PC-3 (cell line): Measurements from ENCODE around the gene PML. TPM values are rescaled to one million over a fixed set of nuclear protein-coding genes. Genes with fewer than 3 reads are reported as not detected.
A peak's percentile ranks its signal among the peaks of the same experiment; 100 is the strongest.

ENCODE experiments used
- ATAC-seq: fragments of 200-7000 bp; cut with Tn5 transposase; 2 replicates; pipeline ENCODE4 v1.9.1; 2020; ENCODE audit warnings: mild to moderate bottlenecking, moderate library complexity
- BruUV-seq: library from RNA; stranded (reverse); fragments of 400-500 nt; replicated peaks from 2 replicates; lab custom pipeline; 2021; lab: Mats Ljungman, UMichigan
- CTCF ChIA-PET: fragments of 300-600 bp; sonication (Branson Sonifier 250); formaldehyde crosslinking; loops from one replicate; lab custom pipeline; 2022; ENCODE audit warnings: antibody characterized with exemption; lab: Charles Lee
- POLR2A ChIA-PET: fragments of 300-600 bp; sonication (Branson Sonifier 250); formaldehyde crosslinking; loops from one replicate; lab custom pipeline; 2022; ENCODE audit warnings: antibody characterized with exemption; ENCODE audit not compliant: unreplicated experiment; lab: Charles Lee
- DNase-seq: peaks from one replicate; pipeline ENCODE4 v3.0.0-alpha.2; 2015
- H2AFZ ChIP-seq: fragments of 300-600 bp; sonication (generic); 2 replicates; pipeline ENCODE4 v1.6.0; 2016; ENCODE audit warnings: antibody characterized with exemption, low read length
- H3F3A ChIP-seq: fragments of 300-600 bp; sonication (generic); one replicate; pipeline ENCODE4 v1.6.0; 2017; ENCODE audit warnings: antibody characterized with exemption, low read length, control low read depth, mild to moderate bottlenecking; ENCODE audit not compliant: unreplicated experiment
- H3K27ac ChIP-seq: fragments of 300-600 bp; sonication (generic); 2 replicates; pipeline ENCODE4 v1.5.1; 2016; ENCODE audit warnings: mild to moderate bottlenecking, low read length
- H3K27me3 ChIP-seq: fragments of 300-600 bp; sonication (generic); 2 replicates; pipeline ENCODE4 v1.6.1; 2016; ENCODE audit warnings: low read length, mixed read lengths
- H3K36me3 ChIP-seq: fragments of 300-600 bp; sonication (generic); 2 replicates; pipeline ENCODE4 v1.6.1; 2016; ENCODE audit warnings: low read depth, mixed run types, low read length, mixed read lengths
- H3K4me1 ChIP-seq: fragments of 300-600 bp; sonication (generic); 2 replicates; pipeline ENCODE4 v1.5.1; 2016; ENCODE audit warnings: low read length; ENCODE audit not compliant: insufficient read depth
- H3K4me2 ChIP-seq: fragments of 300-600 bp; sonication (generic); 2 replicates; pipeline ENCODE4 v1.6.0; 2016; ENCODE audit warnings: low read length
- H3K4me3 ChIP-seq: fragments of 300-600 bp; sonication (generic); 2 replicates; pipeline ENCODE4 v1.5.1; 2016; ENCODE audit warnings: mild to moderate bottlenecking, low read length, mixed read lengths
- H3K79me2 ChIP-seq: fragments of 300-600 bp; sonication (generic); 2 replicates; pipeline ENCODE4 v1.6.1; 2017; ENCODE audit warnings: low read length, mixed read lengths
- H3K9ac ChIP-seq: fragments of 300-600 bp; sonication (generic); 2 replicates; pipeline ENCODE4 v1.6.0; 2016; ENCODE audit warnings: mild to moderate bottlenecking, low read length
- H3K9me2 ChIP-seq: fragments of 300-600 bp; sonication (generic); replicated peaks from 2 replicates; pipeline ENCODE4 v1.6.1; 2016; ENCODE audit warnings: mixed run types, low read length, mixed read lengths
- H3K9me3 ChIP-seq: fragments of 300-600 bp; sonication (generic); 2 replicates; pipeline ENCODE4 v1.6.1; 2016; ENCODE audit warnings: low read length, mixed read lengths
- H4K20me1 ChIP-seq: fragments of 300-600 bp; sonication (generic); 2 replicates; pipeline ENCODE4 v1.6.1; 2016; ENCODE audit warnings: low read length, mixed read lengths
- CTCF ChIP-seq: fragments of 300-600 bp; sonication (generic); conservative IDR thresholded peaks from 2 replicates; pipeline ENCODE4 v1.5.1; 2017; ENCODE audit warnings: antibody characterized with exemption, low read depth, mild to moderate bottlenecking, low read length
- EZH2 ChIP-seq: fragments of 300-600 bp; sonication (generic); IDR thresholded peaks from one replicate; pipeline ENCODE4 v1.6.1; 2017; ENCODE audit warnings: antibody characterized with exemption, mild to moderate bottlenecking, low read length; ENCODE audit not compliant: unreplicated experiment
- EZH2phosphoT487 ChIP-seq: fragments of 300-600 bp; sonication (generic); IDR thresholded peaks from 2 replicates; pipeline ENCODE4 v1.6.1; 2018; ENCODE audit warnings: mild to moderate bottlenecking, antibody characterized with exemption, low read length, borderline replicate concordance
- intact Hi-C: fragments of 100-400 bp; cut with micrococcal nuclease; formaldehyde crosslinking; loops from 2 replicates; pipeline ENCODE4 v1.9.0; 2023
- total RNA-seq: library from RNA; depleted of rRNA; stranded (reverse); fragments of >200 nt; gene quantifications from 2 replicates; pipeline ENCODE4 v1.2.3, GENCODE V29; 2014

PML gene
- total RNA-seq, 1 experiment from 2014 or later = 18.7 TPM

DNA sequence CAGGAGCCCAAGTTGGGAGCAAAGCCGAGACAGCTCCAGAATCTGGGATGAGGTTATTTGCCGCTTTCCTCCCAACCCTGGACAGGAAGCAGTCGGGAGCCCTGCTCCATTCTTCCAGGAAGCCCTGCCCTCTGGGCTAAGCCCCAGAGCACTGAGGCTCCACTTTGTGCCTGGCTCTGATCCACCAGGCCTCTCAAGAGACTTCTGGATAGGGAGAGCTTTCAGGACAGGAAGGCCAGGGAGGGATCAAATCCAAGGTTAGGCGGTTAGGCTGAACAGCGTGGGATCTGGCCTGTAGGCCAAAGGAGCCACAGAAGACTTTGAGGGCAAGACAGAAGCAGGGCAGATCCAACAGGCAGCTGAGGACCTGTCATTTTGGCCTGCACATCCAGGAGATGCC, 3.3 kb upstream of the PML start:
- TSS peak; percentile 17 for BruUV-seq
- Histone ChIP-seq H3K9me3 (no peaks in the 10 kb centered on the region), H3K4me1 (peaks cover 52% of the 10 kb centered on the region)

GRCh38 chr15:73991726-73992593, 2.6 kb upstream of the PML start, which contains the start of gene STOML1:
STOML1 (minus strand) TSS chr15:73992295; CDS start chr15:73992223, 72 bp downstream.
- Histone ChIP-seq H3K4me3 (peak within 1 kb of the TSS; percentile 85), H2AFZ (peak within 1 kb of the TSS; percentile 88), H3K4me2 (peak within 1 kb of the TSS; percentile 98), H3K9me3 (no peaks in the 10 kb centered on the region), H3F3A (no peaks in the 10 kb centered on the region), H3K27me3 (no peaks in the 10 kb centered on the region), H3K36me3 (no peaks in the 10 kb centered on the region), H3K9ac (peak within 1 kb of the TSS; percentile 81), H3K27ac (no peak within 1 kb of the TSS), H3K79me2 (peaks cover 24% of the 10 kb centered on the region), H3K9me2 (no peaks in the 10 kb centered on the region), H4K20me1 (no peaks in the 10 kb centered on the region), H3K4me1 (peaks cover 59% of the 10 kb centered on the region)
- peak; percentile 68 for ATAC-seq
- ChIA-PET POLR2A (no interaction called here), CTCF (interaction anchor here (0.5 kb wide), 1 partner anchor 1543 kb away, joined by 7 read pairs; no protein-coding TSS in a partner anchor)
- DNase-seq = peak; percentile 95
- no TSS peak for BruUV-seq
- TF ChIP-seq EZH2phosphoT487 (no peak), CTCF (peak; percentile 79), EZH2 (no peak)
- intact Hi-C loops = loop anchor here (5.0 kb wide), 1 partner anchor 55 kb away; no protein-coding TSS in a partner anchor

More for the DNA sequence above, 3.3 kb upstream of the PML start:
- no peaks in the 10 kb centered on the region for H3K36me3 ChIP-seq
- CTCF ChIA-PET = no interaction called here
- DNase-seq = no peak
- peak overlapping the region; percentile 81 for H3K9ac ChIP-seq
- intact Hi-C loops = loop anchor here (5.0 kb wide), 1 partner anchor 56 kb away; no protein-coding TSS in a partner anchor
- no peak for ATAC-seq
- POLR2A ChIA-PET = no interaction called here
- H3K27ac ChIP-seq = no peak overlapping the region
- peak overlapping the region; percentile 88; the same call in 1 of the 2 replicates for H2AFZ ChIP-seq
- H3K27me3 ChIP-seq = no peaks in the 10 kb centered on the region
- no peak for TF ChIP-seq EZH2
- no peak for TF ChIP-seq EZH2phosphoT487
- no peak for TF ChIP-seq CTCF
- no peaks in the 10 kb centered on the region for H3K9me2 ChIP-seq
- H3K4me3 ChIP-seq = peak overlapping the region; percentile 85
- H3F3A ChIP-seq = no peaks in the 10 kb centered on the region
- H4K20me1 ChIP-seq = no peaks in the 10 kb centered on the region
- peak overlapping the region; percentile 98 for H3K4me2 ChIP-seq
- H3K79me2 ChIP-seq = peaks cover 17% of the 10 kb centered on the region

GRCh38 chr15:73992594-73992898, 2.0 kb upstream of the PML start:
- ChIA-PET CTCF (interaction anchor here (0.5 kb wide), 1 partner anchor 1542 kb away, joined by 7 read pairs; no protein-coding TSS in a partner anchor), POLR2A (no interaction called here)
- no peak for TF ChIP-seq CTCF
- no peak for TF ChIP-seq EZH2
- TF ChIP-seq EZH2phosphoT487 = no peak
- Histone ChIP-seq H3K4me3 (peak overlapping the region; percentile 85), H3K9me3 (no peaks in the 10 kb centered on the region), H3K9ac (no peak overlapping the region; the same call in 1 of the 2 replicates), H3K79me2 (peaks cover 30% of the 10 kb centered on the region), H2AFZ (peak overlapping the region; percentile 83), H3K4me1 (peaks cover 61% of the 10 kb centered on the region), H3K27me3 (no peaks in the 10 kb centered on the region), H3K36me3 (no peaks in the 10 kb centered on the region), H4K20me1 (no peaks in the 10 kb centered on the region), H3F3A (no peaks in the 10 kb centered on the region), H3K9me2 (no peaks in the 10 kb centered on the region), H3K4me2 (peak overlapping the region; percentile 98), H3K27ac (no peak overlapping the region)
- DNase-seq (no peak), ATAC-seq (no peak)
- intact Hi-C loops = loop anchor here (5.0 kb wide), 1 partner anchor 55 kb away; no protein-coding TSS in a partner anchor
- BruUV-seq = no TSS peak
